ENCODE data around the gene PNLIPRP2.

PNLIPRP2 gene

DNA sequence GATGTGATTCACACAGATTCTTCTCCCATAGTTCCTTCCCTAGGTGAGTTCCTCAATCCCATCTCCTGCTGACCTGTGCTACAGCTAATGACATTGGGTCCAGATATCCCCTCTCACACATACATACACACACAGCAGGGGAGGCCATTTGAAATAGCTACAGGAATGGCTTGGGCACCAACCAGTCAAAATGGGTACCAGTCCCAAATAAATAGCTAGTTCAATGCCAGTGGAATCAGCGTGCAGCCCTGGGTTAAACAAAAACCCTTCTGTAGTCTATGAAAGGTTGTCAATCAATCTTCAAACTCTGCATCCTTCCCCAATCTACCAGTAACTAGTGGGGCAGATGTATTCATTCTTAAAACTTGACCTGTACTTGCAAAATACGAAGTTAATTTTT, 9.3 kb downstream of the PNLIPRP2 start:
- DNase-seq (ENCODE audit: low read depth in 1 of 2, low spot score in 1 of 2) = no peak
- no peaks in the 10 kb centered on the region for H3K27me3 ChIP-seq (ENCODE audit: insufficient read depth, poor library complexity, severe bottlenecking)
- H3K27ac ChIP-seq (replicated peaks) = no peak overlapping the region
- H3K4me3 ChIP-seq (replicated peaks; ENCODE audit: insufficient read depth, low read length) = no peak overlapping the region
- TF ChIP-seq GABPA (IDR thresholded peaks at IDR 0.05; ENCODE audit: low read depth) = no peak
- TF ChIP-seq POLR2AphosphoS5 (IDR thresholded peaks at IDR 0.05; ENCODE audit: low read depth) = no peak
- TF ChIP-seq, protein P1, sequence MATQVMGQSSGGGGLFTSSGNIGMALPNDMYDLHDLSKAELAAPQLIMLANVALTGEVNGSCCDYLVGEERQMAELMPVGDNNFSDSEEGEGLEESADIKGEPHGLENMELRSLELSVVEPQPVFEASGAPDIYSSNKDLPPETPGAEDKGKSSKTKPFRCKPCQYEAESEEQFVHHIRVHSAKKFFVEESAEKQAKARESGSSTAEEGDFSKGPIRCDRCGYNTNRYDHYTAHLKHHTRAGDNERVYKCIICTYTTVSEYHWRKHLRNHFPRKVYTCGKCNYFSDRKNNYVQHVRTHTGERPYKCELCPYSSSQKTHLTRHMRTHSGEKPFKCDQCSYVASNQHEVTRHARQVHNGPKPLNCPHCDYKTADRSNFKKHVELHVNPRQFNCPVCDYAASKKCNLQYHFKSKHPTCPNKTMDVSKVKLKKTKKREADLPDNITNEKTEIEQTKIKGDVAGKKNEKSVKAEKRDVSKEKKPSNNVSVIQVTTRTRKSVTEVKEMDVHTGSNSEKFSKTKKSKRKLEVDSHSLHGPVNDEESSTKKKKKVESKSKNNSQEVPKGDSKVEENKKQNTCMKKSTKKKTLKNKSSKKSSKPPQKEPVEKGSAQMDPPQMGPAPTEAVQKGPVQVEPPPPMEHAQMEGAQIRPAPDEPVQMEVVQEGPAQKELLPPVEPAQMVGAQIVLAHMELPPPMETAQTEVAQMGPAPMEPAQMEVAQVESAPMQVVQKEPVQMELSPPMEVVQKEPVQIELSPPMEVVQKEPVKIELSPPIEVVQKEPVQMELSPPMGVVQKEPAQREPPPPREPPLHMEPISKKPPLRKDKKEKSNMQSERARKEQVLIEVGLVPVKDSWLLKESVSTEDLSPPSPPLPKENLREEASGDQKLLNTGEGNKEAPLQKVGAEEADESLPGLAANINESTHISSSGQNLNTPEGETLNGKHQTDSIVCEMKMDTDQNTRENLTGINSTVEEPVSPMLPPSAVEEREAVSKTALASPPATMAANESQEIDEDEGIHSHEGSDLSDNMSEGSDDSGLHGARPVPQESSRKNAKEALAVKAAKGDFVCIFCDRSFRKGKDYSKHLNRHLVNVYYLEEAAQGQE (IDR thresholded peaks at IDR 0.05; ENCODE audit: insufficient replicate concordance, low read depth) = no peak
- no peak for TF ChIP-seq SPI1 (IDR thresholded peaks at IDR 0.05; ENCODE audit: borderline replicate concordance, low read depth)
- TF ChIP-seq, protein P2, sequence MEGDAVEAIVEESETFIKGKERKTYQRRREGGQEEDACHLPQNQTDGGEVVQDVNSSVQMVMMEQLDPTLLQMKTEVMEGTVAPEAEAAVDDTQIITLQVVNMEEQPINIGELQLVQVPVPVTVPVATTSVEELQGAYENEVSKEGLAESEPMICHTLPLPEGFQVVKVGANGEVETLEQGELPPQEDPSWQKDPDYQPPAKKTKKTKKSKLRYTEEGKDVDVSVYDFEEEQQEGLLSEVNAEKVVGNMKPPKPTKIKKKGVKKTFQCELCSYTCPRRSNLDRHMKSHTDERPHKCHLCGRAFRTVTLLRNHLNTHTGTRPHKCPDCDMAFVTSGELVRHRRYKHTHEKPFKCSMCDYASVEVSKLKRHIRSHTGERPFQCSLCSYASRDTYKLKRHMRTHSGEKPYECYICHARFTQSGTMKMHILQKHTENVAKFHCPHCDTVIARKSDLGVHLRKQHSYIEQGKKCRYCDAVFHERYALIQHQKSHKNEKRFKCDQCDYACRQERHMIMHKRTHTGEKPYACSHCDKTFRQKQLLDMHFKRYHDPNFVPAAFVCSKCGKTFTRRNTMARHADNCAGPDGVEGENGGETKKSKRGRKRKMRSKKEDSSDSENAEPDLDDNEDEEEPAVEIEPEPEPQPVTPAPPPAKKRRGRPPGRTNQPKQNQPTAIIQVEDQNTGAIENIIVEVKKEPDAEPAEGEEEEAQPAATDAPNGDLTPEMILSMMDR (IDR thresholded peaks at IDR 0.05; ENCODE audit: insufficient read depth, low read length) = no peak

DNA sequence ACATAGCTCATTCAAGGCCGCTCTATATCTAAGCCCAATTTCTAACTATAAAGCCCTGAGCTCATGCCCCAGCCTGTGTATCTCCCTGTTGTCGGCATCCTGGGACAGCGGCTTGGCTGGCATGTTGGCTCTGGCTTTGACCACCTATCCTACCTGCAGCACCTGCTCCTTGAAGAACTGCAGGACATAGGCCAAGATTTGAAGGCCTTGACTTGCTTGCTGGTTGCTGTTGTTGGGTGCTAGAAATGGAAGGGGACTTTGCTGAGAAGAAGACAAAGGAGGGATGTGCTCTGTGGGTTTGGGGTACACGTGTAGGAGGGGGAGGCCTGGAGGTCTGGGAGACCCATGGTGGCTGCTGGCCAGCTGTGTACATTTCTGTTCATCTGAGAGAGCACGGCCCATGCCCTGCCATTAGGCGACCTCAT, 11.1 kb downstream of the PNLIPRP2 start:
- Histone ChIP-seq H3K27ac (replicated peaks) (no peak overlapping the region), H3K4me3 (replicated peaks; ENCODE audit: insufficient read depth, low read length) (no peak overlapping the region), H3K27me3 (ENCODE audit: insufficient read depth, poor library complexity, severe bottlenecking) (no peaks in the 10 kb centered on the region)
- DNase-seq (ENCODE audit: low read depth in 1 of 2, low spot score in 1 of 2) = no peak
- TF ChIP-seq SPI1 (IDR thresholded peaks at IDR 0.05; ENCODE audit: borderline replicate concordance, low read depth) (no peak), POLR2AphosphoS5 (IDR thresholded peaks at IDR 0.05; ENCODE audit: low read depth) (no peak)
- TF ChIP-seq, protein P1 (IDR thresholded peaks at IDR 0.05; ENCODE audit: insufficient replicate concordance, low read depth) = no peak

DNA sequence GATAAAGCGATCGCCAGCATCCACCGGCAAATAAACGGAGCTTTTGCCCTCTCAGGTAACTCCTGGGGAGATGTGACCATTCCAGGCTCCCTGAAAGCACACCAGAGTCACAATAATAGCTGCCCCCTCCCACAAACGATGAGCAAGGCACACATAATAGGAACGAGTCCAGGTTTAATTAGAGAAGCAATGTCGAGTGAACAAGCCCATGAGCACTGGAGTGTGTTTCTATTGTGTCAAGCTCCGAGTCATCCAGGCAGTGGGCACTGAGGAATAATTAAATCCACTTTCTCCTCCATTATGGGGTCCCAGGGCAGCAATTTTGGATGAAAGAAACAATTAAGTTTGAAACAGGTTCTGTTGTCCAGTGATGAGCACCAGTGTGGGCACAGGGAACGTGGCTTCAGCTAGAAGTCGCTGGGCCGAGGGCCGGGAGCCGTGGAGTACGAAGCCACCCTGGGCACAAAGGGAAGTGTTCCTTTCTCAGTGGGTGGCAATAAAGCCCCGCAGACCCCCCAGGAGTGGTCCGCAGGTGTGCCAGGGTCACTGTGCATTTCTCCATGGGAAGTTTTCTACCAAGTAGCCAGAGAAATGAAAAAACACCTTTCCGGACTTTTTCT, 12.0 kb downstream of the PNLIPRP2 start:
- Histone ChIP-seq H3K4me3 (replicated peaks; ENCODE audit: insufficient read depth, low read length) (no peak overlapping the region), H3K27me3 (ENCODE audit: insufficient read depth, poor library complexity, severe bottlenecking) (no peaks in the 10 kb centered on the region), H3K27ac (replicated peaks) (no peak overlapping the region)
- no peak for DNase-seq (ENCODE audit: low read depth in 1 of 2, low spot score in 1 of 2)
- TF ChIP-seq GABPA (IDR thresholded peaks at IDR 0.05; ENCODE audit: low read depth) (no peak), SPI1 (IDR thresholded peaks at IDR 0.05; ENCODE audit: borderline replicate concordance, low read depth) (no peak), POLR2AphosphoS5 (IDR thresholded peaks at IDR 0.05; ENCODE audit: low read depth) (no peak)
- TF ChIP-seq, protein P2 (IDR thresholded peaks at IDR 0.05; ENCODE audit: insufficient read depth, low read length) = no peak
- TF ChIP-seq, protein P1 (IDR thresholded peaks at IDR 0.05; ENCODE audit: insufficient replicate concordance, low read depth) = no peak

Data from HL-60 (cell line).